GM21786 (cell line): ENCODE measurements around the gene GABBR2.

Experiments used
- ATAC-seq: cut with Tn5 transposase; IDR thresholded peaks from one replicate; pipeline ENCODE4 v1.9.1; 2021; ENCODE audit not compliant: unreplicated experiment

GABBR2 gene

GRCh38 chr9:98570663-98571440 lies 137.9 kb downstream of the GABBR2 start:
- no peak for ATAC-seq

DNA sequence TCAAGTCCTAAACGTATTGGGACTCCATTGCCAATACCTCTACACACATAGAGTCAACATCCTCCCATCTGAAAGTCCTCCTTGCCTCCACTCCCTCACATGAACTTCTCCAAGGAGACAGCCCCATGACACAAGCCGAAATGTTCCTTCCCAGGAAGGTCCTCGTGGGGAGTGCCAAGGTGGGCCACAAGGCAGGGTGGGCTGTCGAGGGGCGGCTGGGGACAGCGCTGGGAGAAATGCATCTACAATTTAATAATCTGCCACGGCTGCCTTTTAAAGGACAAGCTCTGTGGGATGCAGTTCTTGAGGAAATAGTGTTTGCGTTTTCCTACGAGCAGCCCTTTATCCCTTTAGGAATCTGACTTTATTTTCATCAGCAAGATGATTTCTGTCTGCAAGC lies 138.7 kb downstream of the GABBR2 start:
- no peak for ATAC-seq

DNA sequence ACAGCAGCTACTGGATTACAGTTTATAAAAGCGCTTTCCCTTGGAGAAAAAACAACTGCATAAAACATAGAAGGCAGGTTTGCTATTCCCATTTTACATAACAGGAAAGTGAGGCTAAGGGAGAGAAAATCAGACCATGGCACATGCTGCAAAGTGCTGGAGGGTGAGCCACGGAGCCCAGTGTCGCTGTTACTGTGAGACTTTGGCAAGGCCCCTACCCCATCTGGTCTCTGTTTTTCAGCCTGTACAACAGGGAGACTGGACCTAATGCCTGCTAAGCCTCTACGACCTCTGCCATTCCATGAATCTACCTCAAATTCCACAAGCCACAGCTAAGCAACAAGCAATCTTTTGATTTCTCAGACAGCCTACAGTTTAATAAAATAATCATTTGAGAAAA lies 139.2 kb downstream of the GABBR2 start:
- ATAC-seq: no peak

- ATAC-seq: no peak
These were observed 139.7 kb downstream of the GABBR2 start for GRCh38 chr9:98568909-98569469.

GRCh38 chr9:98568234-98568908 lies 140.4 kb downstream of the GABBR2 start:
- no peak for ATAC-seq

DNA sequence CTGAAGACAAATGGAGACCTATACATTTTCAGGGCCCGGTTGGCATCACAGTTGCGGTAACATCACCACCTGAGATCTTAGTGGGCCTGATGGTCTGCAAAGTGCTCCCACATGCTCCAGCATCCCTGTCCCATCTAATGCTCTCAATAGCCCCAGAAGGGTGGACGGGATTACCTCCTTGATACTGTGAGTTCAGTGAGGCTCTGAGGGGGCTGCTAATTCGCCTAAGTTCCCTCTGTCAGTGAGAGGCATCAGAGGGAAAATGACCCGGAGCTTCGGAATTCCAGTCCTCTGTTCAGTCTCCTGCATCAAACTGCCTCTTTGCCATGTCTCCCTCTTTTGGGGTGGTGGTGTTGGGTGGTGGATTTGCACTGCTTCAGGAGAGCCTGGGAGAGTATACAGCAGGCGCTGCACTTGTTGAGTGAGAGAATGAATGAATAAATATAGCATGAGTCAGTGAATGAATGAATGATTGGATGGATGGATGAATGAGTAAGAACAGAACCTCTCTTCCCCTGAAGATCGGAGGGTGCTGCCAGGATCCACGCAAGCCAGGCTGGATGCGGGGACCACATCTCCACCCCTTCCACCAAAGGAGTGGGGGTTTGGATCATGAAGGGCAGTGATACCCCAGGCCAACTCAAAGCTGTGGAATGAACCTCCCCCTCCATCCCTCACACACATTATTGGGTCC lies 141.0 kb downstream of the GABBR2 start:
- no peak for ATAC-seq

- no peak for ATAC-seq
These were observed 143.3 kb downstream of the GABBR2 start for GRCh38 chr9:98565152-98566135.

DNA sequence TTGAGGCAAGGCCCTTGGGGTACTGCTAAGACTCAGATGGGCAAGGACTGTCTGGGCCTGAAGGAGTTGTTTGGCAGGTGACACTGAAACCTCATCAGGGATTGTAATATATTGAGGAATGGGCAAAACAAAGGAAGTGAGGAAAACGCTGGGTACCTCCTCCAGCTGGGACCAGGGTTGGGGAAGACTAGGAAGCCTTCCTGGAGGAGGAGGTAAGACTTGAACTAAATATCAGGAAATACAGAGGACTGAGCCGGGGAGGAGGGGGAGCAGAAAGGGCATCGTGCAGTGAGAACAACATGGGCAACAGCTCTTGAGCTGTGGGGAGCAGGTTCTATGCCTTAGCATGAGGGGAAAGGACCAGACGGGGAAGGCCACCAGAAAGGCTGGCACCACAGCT lies 144.0 kb downstream of the GABBR2 start:
- ATAC-seq: no peak

GRCh38 chr9:98563988-98564387 lies 144.7 kb downstream of the GABBR2 start:
- no peak for ATAC-seq

- no peak for ATAC-seq
These were observed 145.4 kb downstream of the GABBR2 start for GRCh38 chr9:98563212-98563907.

DNA sequence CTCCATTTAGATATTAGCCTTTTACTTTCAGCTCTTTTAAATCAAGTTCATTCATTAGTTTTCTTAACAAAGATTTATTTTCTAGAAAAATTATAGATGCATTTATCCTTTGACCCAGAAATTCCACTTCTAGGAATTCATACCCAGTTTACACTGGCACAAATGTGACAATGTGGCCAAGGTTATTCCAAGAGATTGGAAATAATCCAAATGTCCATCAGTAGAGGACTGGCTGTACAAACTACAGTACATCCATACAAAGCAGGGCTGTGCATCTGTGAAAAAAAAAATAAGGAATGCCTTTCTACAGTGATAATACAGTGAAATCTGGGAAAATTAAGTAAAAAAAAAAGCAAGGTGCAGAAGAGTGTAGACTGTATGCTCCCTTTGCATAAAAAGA lies 149.2 kb downstream of the GABBR2 start:
- no peak for ATAC-seq

DNA sequence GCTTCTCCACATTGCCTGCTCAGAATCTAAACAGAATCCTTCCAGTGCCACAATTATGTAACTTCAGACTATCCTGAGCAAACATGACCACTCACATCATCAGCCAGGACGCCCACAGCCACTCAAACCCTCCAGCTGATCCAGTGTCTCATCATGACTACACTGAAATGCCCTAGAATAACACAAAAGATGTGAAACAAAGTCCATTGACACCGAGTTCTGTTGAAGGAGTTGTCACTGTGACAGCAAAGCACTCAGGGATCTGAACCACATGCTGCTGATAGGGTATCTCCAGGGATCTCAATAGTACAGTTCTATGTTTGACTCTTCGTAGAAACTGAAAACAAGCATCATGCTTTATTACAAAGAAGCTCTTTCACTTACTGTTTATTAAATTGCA lies 150.2 kb downstream of the GABBR2 start:
- ATAC-seq: no peak

- no peak for ATAC-seq
These were observed 152.2 kb downstream of the GABBR2 start for GRCh38 chr9:98556511-98556910.

- no peak for ATAC-seq
These were observed 152.9 kb downstream of the GABBR2 start for GRCh38 chr9:98555651-98556465.

DNA sequence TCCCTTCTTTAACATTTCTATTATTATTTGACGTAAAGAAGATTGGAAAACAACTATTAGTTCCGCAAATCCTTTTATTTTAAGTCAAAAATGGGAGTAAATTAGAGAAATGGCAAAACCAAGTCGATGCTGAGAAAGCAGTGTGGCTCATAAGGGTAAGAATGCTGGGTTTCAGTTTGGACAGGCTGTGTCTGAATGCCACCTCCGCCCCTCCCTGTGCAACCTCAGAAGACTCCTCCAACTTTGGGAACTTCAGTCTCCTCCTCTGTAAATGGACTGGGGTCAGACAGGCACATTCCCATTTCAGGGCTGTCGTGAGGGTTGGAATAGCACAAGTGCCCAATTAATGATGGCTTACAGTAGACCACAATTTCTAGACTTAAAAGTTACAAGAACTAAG lies 154.0 kb downstream of the GABBR2 start:
- ATAC-seq: no peak

DNA sequence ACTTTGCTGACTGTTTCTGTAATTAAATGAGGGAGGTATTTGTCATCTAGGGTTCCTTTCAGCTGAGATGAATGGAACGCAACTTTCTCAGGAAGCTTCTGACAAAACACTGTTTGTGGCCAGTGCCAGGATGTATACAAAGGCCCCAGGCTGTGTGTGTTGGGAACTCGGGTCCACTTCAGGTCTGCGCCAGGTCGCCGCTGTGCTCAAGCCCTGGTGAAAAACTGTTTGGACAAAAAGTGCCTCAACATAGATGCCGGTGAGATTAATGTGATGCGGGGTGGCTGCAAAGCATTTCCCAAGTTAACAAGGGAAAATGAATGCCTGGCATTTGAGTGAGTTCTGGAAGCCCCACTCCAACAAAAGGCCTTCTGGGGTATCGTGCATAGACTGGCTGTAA lies 156.4 kb downstream of the GABBR2 start:
- ATAC-seq: no peak

DNA sequence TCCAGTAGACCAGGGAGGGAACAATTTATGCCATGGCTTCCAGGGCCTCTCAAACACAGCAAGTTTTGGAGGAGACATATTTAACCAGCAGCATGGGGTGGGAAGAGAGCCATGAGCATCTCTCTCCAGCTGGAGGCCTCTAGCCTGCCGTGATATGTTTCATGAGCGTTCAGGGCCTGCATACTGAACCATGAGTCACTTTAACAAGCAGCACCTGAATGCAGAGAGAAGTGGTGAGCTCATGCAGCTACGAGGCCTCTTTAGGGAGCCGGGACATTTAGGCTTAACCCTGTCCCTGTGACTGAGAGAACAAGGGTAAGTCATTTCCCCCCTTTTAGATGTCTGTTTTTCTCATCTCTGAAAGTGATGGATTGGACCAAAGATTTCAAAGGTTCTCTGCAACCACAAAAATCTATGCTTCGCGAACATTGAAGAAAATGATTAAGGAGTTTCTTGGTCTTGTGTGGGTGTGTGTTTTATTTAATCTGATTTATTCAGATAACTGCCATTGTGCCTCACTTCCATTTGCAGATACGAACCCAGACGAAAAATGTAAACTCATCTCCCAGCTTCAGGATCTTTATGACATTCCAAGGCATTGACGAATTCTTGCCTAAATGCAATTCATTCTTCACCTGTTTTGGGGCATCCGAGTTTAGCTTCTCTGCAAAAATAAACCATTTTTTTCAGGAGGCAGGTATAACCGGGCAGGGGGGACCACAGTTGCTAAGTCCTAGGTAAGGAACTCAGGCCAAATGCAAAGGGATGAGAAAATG lies 157.0 kb downstream of the GABBR2 start:
- no peak for ATAC-seq

DNA sequence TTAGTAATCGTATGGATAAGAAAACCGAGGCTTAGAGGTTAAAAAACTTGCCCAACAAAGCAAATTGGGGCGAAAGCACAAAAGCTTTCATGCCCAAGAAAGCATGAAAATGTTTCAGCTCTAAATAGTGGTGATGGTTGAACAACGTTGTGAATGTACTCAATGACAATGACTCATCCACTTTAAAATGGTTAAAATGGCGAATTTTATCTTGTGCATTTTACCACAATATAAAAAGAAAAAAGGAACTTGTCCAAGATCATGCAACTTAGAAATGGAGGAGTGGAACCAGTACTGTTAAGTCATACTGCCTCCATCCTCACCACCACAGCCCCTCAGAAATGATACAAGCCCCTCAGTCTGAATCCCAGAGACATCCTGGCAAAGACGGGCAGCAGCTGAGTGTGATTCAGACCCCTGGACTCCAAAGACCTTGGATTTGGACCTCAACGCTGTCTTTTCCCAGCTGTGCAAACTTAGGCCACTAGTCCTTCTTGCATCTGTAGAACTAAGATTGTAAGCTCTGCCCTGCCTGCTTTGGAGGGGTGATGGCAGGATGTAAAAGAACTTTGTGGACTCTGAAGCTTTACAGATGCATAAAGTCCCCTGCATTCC lies 158.4 kb downstream of the GABBR2 start:
- no peak for ATAC-seq
